ENCODE data around the gene OR2A2.
"Not testable (repeated sequence)": the region's sequence is repeated elsewhere in the genome, so short reads cannot be mapped to it uniquely, and the experiment has no call there.

OR2A2 gene, protein sequence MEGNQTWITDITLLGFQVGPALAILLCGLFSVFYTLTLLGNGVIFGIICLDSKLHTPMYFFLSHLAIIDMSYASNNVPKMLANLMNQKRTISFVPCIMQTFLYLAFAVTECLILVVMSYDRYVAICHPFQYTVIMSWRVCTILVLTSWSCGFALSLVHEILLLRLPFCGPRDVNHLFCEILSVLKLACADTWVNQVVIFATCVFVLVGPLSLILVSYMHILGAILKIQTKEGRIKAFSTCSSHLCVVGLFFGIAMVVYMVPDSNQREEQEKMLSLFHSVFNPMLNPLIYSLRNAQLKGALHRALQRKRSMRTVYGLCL

DNA sequence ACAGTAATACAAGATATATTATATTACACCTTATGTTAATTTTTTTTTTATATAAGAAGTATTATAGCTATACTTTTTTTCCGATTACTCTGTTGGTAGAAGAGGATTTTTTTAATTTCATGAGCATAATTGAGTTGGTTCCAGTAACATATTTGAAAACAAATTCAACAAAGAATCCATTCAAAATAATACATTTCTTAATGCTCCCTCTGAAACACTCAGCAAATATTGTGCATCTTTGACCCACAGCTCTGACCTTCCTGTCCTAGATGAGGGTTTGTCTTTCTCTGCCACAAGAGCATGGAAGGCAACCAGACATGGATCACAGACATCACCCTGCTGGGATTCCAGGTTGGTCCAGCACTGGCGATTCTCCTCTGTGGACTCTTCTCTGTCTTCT is at the start of gene OR2A2:
OR2A2 (plus strand) TSS at position 301 of the 400 bp plus-strand sequence; CDS start at position 301, 0 bp downstream.
- no peak for DNase-seq (ENCODE audit: low spot score)

DNA sequence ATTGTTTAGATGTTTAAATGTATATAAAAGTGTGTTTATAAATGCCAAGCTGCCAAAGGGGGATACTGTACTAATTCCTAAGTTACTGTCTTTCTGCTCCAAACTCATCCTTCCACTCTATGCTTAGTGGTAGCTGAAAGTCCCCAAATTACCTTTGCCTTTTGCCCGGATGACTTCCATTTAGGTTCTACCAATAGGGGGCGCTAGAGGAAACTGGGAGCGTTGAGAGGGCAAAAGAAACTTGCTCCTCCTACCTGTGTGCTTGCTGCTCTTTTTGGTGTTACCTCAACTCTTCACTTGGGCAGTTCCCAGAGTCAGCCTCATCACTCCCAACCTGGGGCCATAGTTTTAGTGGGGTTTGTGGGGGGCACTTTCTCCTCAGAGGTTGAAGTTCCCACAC is 45.7 kb upstream of the OR2A2 start:
- peak; percentile 35 for DNase-seq (ENCODE audit: low spot score)

DNA sequence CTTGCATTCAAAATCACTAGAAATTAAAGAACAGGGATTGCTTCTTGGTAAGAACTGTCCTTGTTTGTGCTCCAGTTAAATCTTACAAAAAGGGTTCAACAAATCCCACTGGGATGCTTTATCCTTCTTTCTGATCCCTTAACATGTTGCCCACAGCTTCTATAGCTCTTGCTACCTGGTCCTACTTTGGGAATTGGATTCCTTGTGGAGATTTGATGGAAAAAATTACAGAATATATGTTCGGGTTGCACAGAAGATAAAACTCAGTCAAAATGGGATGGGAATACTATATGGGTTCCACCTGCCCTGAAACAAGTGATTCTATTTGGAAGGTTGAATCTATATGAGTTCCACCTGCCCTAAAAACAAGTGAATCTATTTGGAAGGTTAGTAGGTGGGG is 39.9 kb upstream of the OR2A2 start, which contains the start of gene OR2A25:
OR2A25 (plus strand) TSS at position 301 of the 400 bp plus-strand sequence. CDS start 4,409 bp downstream, outside the sequence.
- no peak for DNase-seq (ENCODE audit: low spot score)

DNA sequence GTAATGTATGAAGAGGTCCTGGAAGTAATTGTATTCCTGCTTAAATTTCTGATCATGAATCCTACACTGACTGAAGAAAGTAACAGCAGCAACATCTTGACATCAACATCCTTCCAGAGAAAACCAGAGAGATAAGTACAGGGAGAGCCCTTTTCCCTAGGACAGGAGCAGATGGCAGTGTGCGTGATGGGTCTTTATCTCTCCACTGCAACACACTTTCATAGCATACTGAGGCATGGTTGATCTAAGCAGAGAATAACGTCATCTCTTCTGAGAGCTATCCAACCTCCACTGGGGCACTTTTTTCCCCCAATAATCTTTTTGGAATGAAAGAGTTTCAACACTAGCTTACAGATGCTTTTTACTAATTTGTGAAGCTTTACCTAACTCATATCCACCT is 39.4 kb upstream of the OR2A2 start:
- DNase-seq (ENCODE audit: low spot score), result no peak

DNA sequence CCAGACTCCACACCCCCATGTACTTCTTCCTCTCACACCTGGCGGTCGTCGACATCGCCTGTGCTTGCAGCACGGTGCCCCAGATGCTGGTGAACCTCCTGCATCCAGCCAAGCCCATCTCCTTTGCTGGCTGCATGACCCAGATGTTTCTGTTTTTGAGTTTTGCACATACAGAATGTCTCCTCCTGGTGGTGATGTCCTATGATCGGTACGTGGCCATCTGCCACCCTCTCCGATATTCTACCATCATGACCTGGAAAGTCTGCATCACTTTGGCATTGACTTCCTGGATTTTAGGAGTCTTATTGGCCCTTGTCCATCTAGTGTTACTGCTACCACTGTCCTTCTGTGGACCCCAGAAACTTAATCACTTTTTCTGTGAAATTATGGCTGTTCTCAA is 35.0 kb upstream of the OR2A2 start:
- no peak for DNase-seq (ENCODE audit: low spot score)

DNA sequence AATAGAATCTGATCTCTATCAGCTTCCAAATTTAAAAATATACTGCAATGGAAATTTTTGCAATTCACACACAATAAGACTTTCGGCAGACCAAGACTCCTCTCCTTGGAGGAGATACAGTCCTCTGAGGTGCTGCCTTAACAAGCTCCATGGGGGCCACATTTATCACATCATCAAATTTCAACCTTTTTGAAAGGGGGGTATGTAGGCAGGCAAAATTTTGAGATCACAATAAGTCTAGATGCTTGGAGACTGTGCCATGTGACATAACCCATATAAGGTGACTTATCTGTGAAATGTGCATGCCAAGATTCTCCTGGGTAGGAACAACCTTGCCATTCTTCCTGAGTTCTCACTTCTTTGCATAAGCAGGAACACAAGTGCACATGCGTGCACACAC is 23.4 kb upstream of the OR2A2 start, which contains the start of gene OR2A12:
OR2A12 (plus strand) TSS at position 301 of the 400 bp plus-strand sequence. CDS start 8,830 bp downstream, outside the sequence.
- no peak for DNase-seq (ENCODE audit: low spot score)

DNA sequence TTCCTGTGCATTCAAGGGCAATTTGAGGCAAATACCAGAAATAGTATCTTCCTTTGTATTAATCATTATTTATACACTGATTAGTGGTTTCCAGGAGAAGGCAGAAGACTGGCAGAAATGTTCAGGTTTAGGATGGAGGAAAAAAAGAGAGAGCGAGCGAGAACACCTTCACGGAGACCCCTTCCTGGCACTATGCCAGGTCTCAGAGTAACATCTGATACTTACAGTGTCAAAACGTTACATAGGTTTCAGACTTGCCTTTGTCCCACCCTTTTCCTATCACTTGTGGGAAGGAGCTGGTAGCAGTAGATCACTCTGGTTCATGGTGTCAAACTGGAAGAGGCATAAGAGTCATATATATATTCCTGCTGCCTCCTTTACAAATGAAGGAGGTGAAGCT is 22.7 kb upstream of the OR2A2 start:
- no peak for DNase-seq (ENCODE audit: low spot score)

DNA sequence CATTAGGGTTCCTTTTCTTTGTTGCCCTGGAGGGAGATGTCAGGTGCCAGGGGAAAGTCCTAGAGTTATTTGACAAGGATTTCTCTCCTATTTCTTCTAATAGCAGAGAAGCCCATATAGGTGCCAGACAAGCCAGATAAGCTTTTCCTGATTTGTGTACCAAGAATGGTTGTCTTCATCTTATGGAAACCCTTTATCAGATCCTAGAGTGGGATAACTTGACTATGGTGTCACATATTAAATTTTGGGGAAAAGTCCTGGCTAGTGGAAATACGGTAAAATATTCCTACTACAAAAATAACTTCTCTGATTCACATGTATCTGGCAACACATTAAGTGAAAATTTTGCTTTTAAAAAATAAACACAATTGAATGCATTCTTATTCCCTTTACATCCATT is 22.2 kb upstream of the OR2A2 start:
- DNase-seq (ENCODE audit: low spot score), result no peak

DNA sequence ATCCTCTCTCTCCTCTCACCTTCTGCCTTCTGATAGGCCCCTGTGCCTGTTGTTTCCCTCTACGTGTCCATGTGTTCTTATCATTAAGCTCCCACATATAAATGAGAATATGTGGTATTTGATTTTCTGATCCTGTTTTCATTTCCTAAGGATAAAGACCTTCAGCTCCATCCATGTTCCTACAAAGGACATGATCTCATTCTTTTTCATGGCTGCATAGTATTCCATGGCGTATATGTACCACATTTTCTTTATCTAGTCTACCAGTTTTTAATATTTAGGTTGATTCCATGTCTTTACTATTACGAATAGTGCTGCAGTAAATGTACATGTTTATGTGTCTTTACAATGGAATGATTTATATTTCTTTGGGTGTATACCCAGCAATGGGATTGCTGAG is 18.7 kb upstream of the OR2A2 start:
- DNase-seq (ENCODE audit: low spot score), result no peak

DNA sequence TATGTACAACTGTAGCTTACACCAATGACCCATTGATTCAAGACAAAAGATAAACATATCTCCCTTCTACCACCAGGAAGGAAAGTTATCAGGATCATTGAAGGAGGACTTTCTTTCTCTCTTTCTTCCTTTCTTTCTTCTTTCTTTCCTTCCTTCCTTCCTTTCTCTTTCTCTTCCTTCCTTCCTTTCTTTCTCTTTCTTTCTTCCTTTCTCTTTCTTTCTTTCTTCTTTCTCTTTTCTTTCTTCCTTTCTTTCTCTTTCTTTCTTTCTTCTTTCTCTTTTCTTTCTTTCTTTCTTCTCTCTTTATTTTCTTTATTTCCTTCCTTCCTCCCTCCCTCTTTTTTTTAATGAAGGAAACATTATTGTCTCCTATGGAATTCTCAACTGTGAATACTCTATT is 10.6 kb upstream of the OR2A2 start:
- no peak for DNase-seq (ENCODE audit: low spot score)

DNA sequence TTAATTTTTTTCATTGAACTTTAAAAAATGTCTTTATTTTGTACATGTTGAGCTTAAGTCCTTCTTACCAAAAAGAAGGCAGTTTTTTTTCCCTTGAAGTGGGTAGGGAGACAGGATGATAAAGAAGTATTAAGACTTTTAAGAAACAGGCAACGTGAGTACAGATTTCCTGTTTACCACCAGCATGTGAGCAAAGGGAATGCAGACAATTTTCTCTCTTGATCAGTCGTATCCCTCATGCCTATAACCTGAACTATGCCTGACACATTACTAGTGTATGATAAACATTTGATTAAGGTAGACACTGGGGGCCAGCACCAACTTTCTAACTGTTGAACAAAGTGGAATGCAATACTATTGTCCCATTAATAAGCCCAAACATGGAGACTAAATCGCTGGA is 8.8 kb upstream of the OR2A2 start:
- no peak for DNase-seq (ENCODE audit: low spot score)

DNA sequence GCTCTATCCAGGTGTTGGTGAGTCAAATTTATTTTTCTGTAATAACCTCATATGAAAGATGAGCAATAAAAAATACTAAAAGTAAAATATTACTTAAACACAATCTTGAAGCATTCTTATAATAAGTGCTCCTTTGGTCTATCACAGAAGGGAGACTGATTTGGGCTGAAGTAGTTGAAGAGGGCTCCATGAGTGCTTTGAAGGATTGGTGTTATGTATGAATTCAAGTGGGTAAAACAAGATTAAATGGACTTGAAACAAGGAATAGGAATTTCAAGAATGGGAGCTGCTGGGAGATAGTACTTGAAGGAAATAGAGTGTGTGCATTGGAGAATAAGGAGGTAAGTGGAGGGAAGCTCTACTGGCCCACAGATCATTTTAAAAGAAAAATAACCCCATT is 7.3 kb upstream of the OR2A2 start:
- DNase-seq (ENCODE audit: low spot score), result no peak

DNA sequence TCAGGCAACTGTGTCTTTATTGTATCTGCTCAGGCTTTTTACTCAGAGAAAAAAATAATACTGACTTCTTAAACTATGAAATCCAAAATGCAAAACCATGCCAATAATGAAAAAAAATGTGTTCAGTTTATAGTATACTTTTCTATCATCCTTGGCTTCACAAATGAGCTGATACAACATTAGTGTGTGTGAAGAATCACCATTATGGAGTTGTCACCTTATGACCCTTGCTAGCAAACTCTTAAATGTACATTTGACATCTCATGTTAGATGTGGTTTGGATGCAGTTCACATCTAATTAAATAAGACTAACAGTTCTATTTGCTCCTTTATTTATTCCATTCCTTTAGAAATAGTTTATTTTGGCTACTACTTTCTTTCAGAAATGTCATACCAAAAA is 4.2 kb upstream of the OR2A2 start:
- DNase-seq (ENCODE audit: low spot score), result no peak

DNA sequence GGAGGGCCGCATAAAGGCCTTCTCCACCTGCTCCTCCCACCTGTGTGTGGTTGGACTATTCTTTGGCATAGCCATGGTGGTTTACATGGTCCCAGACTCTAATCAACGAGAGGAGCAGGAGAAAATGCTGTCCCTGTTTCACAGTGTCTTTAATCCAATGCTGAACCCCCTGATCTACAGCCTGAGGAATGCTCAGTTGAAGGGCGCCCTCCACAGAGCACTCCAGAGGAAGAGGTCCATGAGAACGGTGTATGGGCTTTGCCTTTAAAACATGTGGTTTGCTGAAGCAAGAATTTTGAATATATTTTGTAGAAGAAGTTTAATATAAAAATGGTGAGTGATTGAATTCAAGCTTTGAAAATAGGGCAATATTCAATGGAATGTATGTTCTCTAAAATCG is 889 bp downstream of the OR2A2 start:
- no peak for DNase-seq (ENCODE audit: low spot score)

DNA sequence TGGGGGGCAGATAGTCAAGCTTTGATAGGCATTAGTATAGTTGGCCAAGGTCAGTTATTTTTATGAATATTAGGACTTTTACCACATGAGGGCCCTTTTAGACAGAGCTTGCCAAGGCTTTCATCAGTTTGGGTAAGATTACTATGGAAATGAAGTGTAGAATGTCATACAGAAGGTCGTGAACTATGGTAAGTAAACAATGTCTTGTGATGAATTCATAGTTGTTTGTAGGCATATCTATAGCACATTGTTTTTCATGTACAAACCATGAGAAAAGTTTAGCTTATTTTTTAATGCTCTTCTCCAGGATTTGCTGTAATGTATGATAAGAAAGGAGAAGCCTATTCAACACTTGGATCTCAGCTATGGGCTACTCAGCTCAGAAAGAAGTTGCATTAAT is 4.3 kb downstream of the OR2A2 start:
- no peak for DNase-seq (ENCODE audit: low spot score)

DNA sequence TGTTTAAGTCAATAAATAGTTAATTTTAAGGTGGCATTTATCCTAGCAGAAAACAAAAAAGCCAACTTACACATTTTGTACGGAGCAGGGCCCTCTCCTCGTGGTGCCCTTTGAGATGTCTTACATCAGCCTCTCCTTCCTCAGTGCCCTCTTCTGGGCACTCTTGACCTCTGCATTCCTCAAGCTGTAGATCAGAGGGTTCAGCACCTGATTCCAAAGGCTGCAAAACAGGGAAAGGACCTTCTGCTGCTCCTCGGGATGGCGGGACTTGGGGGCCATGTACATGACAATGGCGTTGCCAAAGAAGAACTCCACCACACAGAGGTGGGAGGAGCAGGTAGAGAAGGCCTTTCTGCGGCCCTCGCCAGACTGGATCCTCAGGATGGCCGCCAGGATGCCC is 9.0 kb downstream of the OR2A2 start:
- DNase-seq (ENCODE audit: low spot score), result no peak

DNA sequence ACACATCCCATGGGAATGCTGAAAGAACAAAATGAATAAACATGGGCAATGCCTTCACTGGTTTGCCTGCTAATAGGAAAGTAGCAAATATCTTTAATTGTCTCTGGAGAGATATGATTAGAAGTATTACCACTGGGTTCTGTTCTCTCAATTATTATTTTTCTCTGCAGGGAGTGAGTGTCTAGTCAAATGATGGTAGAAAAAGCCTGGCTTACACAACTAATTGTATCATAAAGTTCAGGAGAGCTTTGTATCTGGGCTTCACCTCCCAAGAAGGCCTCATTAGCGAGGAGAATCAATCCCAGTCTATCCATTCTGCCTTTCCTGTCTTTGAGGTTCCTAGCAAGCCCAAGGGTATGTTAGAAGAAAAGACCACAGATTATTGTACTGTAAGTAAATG is 13.5 kb downstream of the OR2A2 start, which contains the start of gene OR2A14:
OR2A14 (plus strand) TSS at position 301 of the 400 bp plus-strand sequence. CDS start 5,937 bp downstream, outside the sequence.
- no peak for DNase-seq (ENCODE audit: low spot score)

DNA sequence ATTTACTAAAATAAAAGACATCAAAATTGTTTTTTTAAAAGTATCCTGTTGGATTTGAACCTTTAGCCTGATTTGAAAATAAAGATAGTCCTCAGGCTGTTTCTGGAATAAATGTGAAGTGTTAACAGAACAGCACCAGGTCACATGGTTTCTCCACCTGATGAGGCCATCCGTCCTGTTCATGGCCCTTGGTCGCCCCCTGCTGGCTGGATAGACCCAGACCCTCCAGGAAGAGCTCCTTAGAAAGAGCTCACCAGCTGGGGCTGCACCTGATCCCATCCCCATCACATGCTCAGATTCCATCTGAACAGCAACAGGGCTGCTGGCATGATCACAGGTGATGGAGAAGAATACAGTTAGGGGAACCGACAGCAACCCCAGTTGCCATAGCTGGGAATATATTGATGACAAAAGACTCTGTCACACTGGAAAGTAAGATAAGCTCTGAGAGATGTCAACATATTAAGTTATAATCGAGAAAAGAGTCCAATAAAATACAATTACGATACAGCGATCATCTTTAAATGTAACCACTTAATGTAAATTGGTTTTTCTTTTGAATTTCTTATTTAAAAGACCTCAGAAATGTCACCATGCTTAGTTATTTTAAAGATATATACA is 18.4 kb downstream of the OR2A2 start:
- DNase-seq (ENCODE audit: low spot score), result peak; percentile 65

DNA sequence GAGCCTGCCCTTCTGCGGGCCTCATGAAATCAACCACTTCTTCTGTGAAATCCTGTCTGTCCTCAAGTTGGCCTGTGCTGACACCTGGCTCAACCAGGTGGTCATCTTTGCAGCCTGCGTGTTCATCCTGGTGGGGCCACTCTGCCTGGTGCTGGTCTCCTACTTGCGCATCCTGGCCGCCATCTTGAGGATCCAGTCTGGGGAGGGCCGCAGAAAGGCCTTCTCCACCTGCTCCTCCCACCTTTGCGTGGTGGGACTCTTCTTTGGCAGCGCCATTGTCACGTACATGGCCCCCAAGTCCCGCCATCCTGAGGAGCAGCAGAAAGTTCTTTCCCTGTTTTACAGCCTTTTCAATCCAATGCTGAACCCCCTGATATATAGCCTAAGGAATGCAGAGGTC is 20.2 kb downstream of the OR2A2 start:
- DNase-seq (ENCODE audit: low spot score), result not testable (repeated sequence)

DNA sequence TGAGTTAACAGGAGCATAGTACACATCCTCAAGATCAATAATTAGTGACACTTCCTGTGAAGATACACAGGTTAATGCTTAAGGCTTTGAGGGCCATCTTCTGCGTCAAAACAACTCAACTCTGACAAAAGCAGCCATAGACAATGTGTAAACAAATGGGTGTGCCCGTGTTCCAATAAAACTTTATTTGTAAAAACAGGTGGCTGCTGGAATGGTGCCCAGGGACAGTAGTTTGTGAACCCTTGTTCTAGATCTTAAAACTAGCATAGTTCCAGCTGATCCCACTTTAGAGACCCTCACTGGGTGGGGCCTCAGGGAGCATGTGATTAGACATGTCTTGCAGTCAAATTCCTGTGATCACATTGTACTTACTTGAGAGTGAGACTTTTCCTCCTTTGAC is 21.3 kb downstream of the OR2A2 start:
- DNase-seq (ENCODE audit: low spot score), result no peak

DNA sequence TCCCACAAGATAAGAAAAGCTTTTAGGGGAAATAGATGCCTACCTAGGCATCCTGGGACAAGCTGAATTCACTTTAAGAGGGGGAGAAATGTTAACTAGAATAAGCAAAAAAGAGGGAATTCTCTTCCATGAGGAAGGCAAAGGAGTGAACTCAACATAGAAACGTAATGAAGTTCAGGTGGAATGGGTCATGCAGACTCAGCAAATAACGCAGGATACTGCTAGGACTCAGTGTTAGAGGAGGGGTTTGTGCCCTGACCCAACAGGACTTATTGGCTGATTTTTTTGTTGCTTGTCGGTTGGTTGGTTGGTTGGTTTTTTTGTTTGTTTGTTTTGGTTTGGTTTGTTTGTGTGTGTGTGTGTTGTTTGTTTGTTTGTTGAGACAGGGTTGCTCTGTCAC is 22.9 kb downstream of the OR2A2 start:
- DNase-seq (ENCODE audit: low spot score), result no peak

DNA sequence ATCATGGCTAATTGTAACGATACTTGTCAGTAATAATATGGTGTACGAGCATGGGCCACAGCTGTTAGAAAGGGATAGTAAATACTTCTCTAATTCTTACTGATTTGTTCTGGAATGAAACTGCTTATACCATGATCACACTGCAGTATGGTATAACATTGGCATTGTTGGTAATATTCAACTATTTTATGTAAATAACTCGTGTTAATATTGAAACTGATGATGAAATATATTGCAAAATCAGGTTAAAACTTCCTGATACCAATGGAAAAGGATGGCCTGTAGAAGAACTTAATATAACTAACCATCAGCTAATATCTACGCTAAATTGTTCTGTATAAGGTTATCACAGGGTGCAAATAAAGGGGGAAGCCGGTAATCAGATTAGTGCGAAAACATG is 23.9 kb downstream of the OR2A2 start:
- DNase-seq (ENCODE audit: low spot score), result no peak

DNA sequence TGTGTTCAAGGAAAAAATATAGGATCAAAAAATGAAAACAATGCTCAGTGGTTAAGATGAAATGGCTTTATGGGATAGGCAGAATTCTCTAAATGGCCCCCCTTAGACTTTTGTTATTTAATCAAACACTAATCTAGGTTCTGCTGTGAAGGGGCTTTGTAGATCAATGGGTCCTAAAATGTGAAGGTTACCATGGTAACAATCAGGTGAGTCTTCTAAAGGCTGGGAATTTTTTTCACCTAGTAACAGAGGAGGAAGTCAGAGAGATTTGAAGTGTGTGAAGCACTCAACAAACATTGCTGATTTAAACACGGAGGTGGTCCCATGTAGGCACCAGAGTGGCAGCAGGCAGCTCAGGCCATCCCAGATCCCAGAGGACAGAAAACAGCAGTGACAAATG is 24.7 kb downstream of the OR2A2 start:
- DNase-seq (ENCODE audit: low spot score), result no peak

DNA sequence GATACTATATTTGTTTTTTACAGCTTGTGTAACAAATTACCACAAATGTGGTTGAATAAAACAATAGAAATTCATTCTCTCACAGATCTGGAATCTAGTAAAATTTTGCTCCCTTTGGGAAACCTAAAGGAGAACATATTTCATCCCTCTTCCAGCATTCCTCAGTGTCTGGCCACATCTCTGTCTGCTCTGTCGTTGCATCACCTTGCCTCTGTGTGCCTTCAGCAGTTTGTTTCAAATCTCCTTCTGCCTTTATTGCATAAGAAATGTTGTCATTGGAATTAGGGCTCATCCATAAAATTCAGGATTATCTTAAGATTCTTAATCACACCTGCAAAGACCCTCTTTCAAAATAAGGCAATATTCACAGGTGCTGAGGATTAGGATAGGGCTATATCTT is 28.1 kb downstream of the OR2A2 start:
- no peak for DNase-seq (ENCODE audit: low spot score)

All from hematopoietic multipotent progenitor cell treated with erythropoietin and hydrocortisone succinate and interleukin-3 and kit ligand, for 17 days (in vitro differentiated cells).